RPMI7951 (cell line): ENCODE data around the gene VMAC. TPM values are rescaled to one million over a fixed set of nuclear protein-coding genes. Genes with fewer than 3 reads are reported as not detected.
A peak's percentile ranks its signal among the peaks of the same experiment; 100 is the strongest.

Experiments
- DNase-seq: peaks from one replicate; pipeline ENCODE4 v3.0.0-alpha.2; 2012; ENCODE audit warnings: low read depth
- total RNA-seq: library from RNA; depleted of rRNA; stranded (reverse); fragments of >200 nt; shearing (Covaris generic); gene quantifications from 2 replicates; pipeline ENCODE4 v1.2.3, GENCODE V29; 2014

The VMAC gene
- total RNA-seq, 1 experiment from 2014 or later, result 1.4 TPM

- DNase-seq, result no peak
Measured at GRCh38 chr19:5929179-5929578, 24.5 kb downstream of the VMAC start.

GRCh38 chr19:5929625-5930024 lies 25.0 kb downstream of the VMAC start:
- DNase-seq, result no peak

- no peak for DNase-seq
Measured at GRCh38 chr19:5931251-5931650, 26.6 kb downstream of the VMAC start.

GRCh38 chr19:5932146-5932545 lies 27.5 kb downstream of the VMAC start:
- no peak for DNase-seq

- DNase-seq, result no peak
Measured at GRCh38 chr19:5932609-5933262, 28.1 kb downstream of the VMAC start.

GRCh38 chr19:5933391-5934068 lies 28.9 kb downstream of the VMAC start:
- no peak for DNase-seq

- DNase-seq, result no peak
Measured at GRCh38 chr19:5934069-5934401, 29.4 kb downstream of the VMAC start.

- DNase-seq, result peak; percentile 64
Measured at GRCh38 chr19:5934774-5935472, 30.3 kb downstream of the VMAC start.

GRCh38 chr19:5935473-5936291 lies 31.0 kb downstream of the VMAC start:
- no peak for DNase-seq

- DNase-seq, result no peak
Measured at GRCh38 chr19:5936292-5936592, 31.6 kb downstream of the VMAC start.

- DNase-seq, result no peak
Measured at GRCh38 chr19:5937550-5937949, 32.9 kb downstream of the VMAC start.

- DNase-seq, result no peak
Measured at GRCh38 chr19:5940260-5941208, 35.9 kb downstream of the VMAC start.

GRCh38 chr19:5941673-5942072 lies 37.0 kb downstream of the VMAC start:
- no peak for DNase-seq

GRCh38 chr19:5943045-5943444 lies 38.4 kb downstream of the VMAC start:
- DNase-seq, result no peak

GRCh38 chr19:5943623-5944022 lies 39.0 kb downstream of the VMAC start:
- no peak for DNase-seq

GRCh38 chr19:5947435-5947834 lies 42.8 kb downstream of the VMAC start:
- DNase-seq, result no peak

- DNase-seq, result no peak
Measured at GRCh38 chr19:5948752-5949564, 44.3 kb downstream of the VMAC start.

- no peak for DNase-seq
Measured at GRCh38 chr19:5949792-5950305, 45.2 kb downstream of the VMAC start.

- DNase-seq, result no peak
Measured at GRCh38 chr19:5950741-5951140, 46.1 kb downstream of the VMAC start.

GRCh38 chr19:5951338-5951861 lies 46.7 kb downstream of the VMAC start:
- DNase-seq, result no peak
